Ramos (cell line): ENCODE results near the gene GSTP1.
"Not testable (repeated sequence)": the region's sequence is repeated elsewhere in the genome, so short reads cannot be mapped to it uniquely, and the experiment has no call there.

ENCODE experiments used
- in situ Hi-C: fragments of 300-500 bp; cut with MboI; formaldehyde crosslinking; loops from one replicate; pipeline ENCODE4 v1.14.3; 2022; ENCODE audit warnings: low sequenced_read_pairs; ENCODE audit not compliant: unreplicated experiment

GSTP1 gene

DNA sequence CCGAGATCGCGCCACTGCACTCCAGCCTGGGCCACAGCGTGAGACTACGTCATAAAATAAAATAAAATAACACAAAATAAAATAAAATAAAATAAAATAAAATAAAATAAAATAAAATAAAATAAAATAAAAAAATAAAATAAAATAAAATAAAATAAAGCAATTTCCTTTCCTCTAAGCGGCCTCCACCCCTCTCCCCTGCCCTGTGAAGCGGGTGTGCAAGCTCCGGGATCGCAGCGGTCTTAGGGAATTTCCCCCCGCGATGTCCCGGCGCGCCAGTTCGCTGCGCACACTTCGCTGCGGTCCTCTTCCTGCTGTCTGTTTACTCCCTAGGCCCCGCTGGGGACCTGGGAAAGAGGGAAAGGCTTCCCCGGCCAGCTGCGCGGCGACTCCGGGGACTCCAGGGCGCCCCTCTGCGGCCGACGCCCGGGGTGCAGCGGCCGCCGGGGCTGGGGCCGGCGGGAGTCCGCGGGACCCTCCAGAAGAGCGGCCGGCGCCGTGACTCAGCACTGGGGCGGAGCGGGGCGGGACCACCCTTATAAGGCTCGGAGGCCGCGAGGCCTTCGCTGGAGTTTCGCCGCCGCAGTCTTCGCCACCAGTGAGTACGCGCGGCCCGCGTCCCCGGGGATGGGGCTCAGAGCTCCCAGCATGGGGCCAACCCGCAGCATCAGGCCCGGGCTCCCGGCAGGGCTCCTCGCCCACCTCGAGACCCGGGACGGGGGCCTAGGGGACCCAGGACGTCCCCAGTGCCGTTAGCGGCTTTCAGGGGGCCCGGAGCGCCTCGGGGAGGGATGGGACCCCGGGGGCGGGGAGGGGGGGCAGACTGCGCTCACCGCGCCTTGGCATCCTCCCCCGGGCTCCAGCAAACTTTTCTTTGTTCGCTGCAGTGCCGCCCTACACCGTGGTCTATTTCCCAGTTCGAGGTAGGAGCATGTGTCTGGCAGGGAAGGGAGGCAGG is at the start of gene GSTP1:
Gene GSTP1 (plus strand): TSS at position 566 of the 958 bp plus-strand sequence. CDS start 32 bp downstream, at position 598.
- in situ Hi-C loops: no loop called here

DNA sequence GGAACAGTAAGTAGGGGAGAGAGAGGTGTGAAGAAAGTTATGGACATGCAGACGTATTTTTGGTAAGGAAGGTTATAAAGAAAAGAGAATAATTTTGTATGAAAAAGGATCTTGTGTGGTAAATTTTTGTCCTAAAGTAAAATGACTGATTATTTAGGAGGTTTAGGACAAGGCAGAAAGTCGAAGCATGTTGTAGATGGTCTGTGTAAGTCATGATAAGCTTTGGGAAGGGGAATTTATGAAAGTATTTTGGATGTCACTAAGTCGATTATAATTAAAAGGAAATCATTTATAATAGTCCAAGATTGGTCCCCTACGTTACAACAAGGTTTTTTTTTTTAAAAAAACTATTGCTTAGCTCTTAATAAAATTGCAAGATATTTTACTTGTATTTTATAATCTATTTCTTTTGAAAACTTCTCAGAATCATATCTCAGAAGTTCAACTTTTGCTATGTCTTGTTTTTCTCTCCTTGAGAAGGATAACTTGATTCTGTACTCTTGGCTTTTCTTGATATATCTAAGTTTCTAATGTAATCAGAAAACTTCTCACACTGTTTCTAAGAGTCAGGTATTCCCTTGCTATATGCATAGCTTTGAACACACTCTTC is 49.4 kb upstream of the GSTP1 start:
- in situ Hi-C loops: no loop called here

DNA sequence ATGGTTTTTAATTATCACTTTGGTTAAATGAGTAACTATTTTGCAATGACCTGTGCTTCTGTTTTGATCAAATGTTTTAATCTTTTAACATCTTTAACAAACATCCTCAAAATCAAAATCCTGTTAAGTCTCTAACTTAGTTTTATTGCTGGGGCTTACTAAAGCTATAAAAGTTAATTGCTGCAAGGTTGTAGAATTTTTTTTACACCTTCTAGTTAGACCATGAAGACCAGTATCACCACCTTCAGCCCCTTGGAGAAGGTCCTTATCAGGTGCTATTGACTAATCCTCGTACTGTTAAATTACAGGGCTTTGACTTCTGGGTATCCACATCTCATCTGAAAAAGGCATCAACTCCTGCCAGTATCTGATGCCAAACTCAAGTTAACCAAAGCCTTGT is 48.1 kb upstream of the GSTP1 start:
- in situ Hi-C loops: no loop called here

GRCh38 chr11:67538306-67538705 is 45.3 kb upstream of the GSTP1 start:
- in situ Hi-C loops: no loop called here

- in situ Hi-C loops: no loop called here
These were observed 44.6 kb upstream of the GSTP1 start for GRCh38 chr11:67538823-67539505.

DNA sequence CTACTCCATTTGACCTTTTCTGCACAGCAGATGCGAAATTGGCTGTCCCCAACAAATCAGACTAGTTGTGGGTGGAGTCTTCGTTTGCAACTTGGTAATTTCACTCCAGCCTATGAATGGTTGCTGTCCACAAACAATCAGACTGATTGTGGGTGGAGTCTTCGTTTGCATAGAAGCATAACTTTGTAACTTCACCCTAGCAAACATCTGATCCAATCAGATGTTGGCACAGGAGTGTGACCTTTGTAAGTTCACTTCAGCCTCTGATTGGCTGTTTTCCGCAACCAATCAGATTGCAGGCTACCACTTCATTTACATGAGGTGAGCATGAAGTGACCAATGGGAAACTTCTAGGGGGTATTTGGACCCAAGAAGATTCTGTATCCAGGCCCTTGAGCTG is 44.1 kb upstream of the GSTP1 start:
- in situ Hi-C loops: no loop called here

- in situ Hi-C loops: no loop called here
These were observed 42.4 kb upstream of the GSTP1 start for GRCh38 chr11:67541198-67541597.

DNA sequence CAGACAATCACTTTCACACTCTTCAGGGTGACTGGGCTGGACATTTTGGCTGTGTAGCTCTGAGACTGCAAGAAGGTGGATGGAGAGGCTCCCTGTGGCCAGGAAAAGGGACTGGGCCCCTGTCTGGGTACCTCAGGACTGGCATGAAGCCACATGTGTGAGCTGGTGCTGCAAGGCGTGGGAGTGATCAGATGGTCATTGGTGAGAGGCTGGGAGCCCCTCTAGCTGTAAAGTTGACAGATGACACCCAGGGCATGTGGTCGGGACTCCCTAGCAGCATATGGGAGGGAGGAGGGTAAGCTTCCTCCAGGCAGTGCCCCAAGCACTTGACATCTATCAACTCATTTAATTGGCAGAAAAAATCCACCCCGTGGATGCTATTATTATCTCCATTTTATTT is 41.4 kb upstream of the GSTP1 start:
- in situ Hi-C loops: no loop called here

DNA sequence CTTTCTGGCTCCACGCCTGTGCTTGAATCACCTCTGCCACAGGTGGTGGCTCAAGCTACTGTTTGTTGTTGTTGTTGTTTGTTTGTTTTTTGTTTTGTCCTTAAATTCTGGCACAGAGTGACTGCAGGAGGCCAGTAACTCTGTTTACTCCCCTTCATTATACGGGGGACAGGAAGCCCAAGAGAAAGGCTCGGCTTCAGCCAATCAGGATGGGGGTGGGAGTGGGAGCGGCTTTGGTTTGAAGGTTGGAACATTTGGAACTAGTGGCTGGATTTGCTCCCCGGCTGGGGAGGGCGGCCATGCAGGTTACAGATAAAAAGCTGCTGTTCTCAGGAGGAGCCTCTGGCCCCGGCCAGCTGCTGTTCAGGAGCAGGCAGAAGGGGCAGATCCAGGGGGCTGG is 40.6 kb upstream of the GSTP1 start:
- in situ Hi-C loops: no loop called here

- in situ Hi-C loops: no loop called here
These were observed 40.0 kb upstream of the GSTP1 start for GRCh38 chr11:67543585-67543984.

- in situ Hi-C loops: no loop called here
These were observed 38.9 kb upstream of the GSTP1 start for GRCh38 chr11:67544616-67545242.

DNA sequence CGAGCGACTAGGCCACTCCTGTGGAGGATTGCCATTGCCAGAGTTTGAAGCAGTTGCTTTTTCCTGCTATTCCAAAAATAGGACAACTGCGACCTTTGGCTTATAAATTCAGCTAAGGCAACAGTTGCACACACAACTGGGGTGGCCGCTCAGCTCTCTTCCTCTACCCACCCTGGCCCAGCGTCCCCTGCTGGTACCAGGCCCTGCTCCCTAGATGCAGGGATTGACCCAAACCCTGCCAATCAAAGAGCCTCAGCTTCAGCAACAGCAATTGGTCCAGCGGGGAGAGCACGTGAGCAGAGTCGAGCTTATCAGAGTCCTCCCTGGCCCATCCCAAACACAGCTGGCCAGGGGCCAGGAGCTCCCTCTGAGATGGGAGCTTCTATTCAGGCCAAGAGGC is 38.3 kb upstream of the GSTP1 start:
- in situ Hi-C loops: no loop called here

DNA sequence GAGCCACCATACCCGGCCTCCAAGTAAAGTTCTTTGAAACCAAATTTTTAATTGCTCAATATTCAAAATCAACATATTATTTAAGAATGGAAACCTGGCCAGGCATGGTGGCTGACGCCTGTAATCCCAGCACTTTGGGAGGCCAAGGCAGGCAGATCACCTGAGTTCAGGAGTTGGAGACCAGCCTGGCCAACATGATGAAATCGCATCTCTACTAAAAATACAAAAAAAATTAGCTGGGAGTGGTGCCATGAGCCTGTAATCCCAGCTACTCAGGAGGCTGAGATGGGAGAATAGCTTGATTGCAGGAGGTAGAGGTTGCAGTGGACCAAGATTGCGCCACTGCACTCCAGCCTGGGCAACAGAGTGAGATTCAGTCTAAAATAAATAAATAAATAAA is 35.5 kb upstream of the GSTP1 start:
- in situ Hi-C loops: not testable (repeated sequence)

- in situ Hi-C loops: no loop called here
These were observed 35.0 kb upstream of the GSTP1 start for GRCh38 chr11:67548555-67549110.

- in situ Hi-C loops: no loop called here
These were observed 32.5 kb upstream of the GSTP1 start for GRCh38 chr11:67551127-67551526.

GRCh38 chr11:67551697-67552096 is 31.9 kb upstream of the GSTP1 start:
- in situ Hi-C loops: not testable (repeated sequence)

DNA sequence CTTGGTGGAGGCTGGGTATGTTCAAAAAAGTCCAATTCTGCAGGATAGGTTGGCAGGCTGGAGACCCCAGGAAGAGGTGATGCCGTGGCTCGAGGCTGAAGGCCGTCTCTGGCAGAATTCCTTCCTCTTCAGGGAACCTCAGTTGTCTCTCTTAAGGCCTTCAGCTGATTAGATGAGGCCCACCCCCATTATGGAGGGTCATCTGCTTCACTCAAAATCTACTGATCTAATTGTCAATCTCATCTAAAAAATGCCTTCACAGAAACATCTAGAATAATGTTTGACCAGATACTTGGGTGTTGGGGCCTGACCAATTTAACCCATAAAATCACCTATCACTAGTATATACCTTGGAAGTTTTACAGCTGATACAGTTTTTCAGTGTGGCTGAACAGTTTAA is 27.4 kb upstream of the GSTP1 start:
- in situ Hi-C loops: no loop called here

GRCh38 chr11:67558084-67558772 is 25.4 kb upstream of the GSTP1 start:
- in situ Hi-C loops: no loop called here

GRCh38 chr11:67561971-67562619 is 21.5 kb upstream of the GSTP1 start:
- in situ Hi-C loops: no loop called here
